Type B pancreatic cell (in vitro differentiated cells): Measurements from ENCODE around the gene FAAP100. TPM values are rescaled to one million over a fixed set of nuclear protein-coding genes. Genes with fewer than 3 reads are reported as not detected.

Experiments
- DNase-seq: peaks from one replicate; pipeline ENCODE4 v3.0.0; 2021; ENCODE audit warnings: mixed read lengths; ENCODE audit not compliant: unreplicated experiment; ENCODE audit errors: extremely low spot score
- H3K27ac Mint-ChIP-seq: 2 replicates; pipeline ENCODE4 v1.8.0; 2021; ENCODE audit warnings: mild to moderate bottlenecking, mixed read lengths
- H3K27me3 Mint-ChIP-seq: 2 replicates; pipeline ENCODE4 v1.8.0; 2021; ENCODE audit warnings: mixed read lengths
- H3K36me3 Mint-ChIP-seq: 2 replicates; pipeline ENCODE4 v1.8.0; 2021; ENCODE audit warnings: mixed read lengths
- H3K4me1 Mint-ChIP-seq: one replicate; pipeline ENCODE4 v1.8.0; 2021; ENCODE audit warnings: mixed read lengths; ENCODE audit not compliant: unreplicated experiment
- H3K4me3 Mint-ChIP-seq: 2 replicates; pipeline ENCODE4 v1.8.0; 2021; ENCODE audit warnings: mild to moderate bottlenecking, mixed read lengths
- H3K9me3 Mint-ChIP-seq: 2 replicates; pipeline ENCODE4 v1.8.0; 2021; ENCODE audit warnings: mixed read lengths
- CTCF ChIP-seq: fragments of 200-600 bp; sonication (generic); conservative IDR thresholded peaks from 2 replicates; pipeline ENCODE4 v1.5.0; 2021; ENCODE audit warnings: antibody characterized with exemption, mild to moderate bottlenecking
- total RNA-seq: library from RNA; stranded (reverse); gene quantifications from 2 replicates; pipeline ENCODE4 v1.2.1, GENCODE V29; 2021; ENCODE audit warnings: low replicate concordance

Gene FAAP100
- total RNA-seq, 1 donor from 2014 or later, result 44.7 TPM

- H3K36me3 Mint-ChIP-seq, result peaks cover 14% of the 10 kb centered on the region
- H3K27ac Mint-ChIP-seq, result no peak overlapping the region
- peaks cover 6% of the 10 kb centered on the region for H3K4me1 Mint-ChIP-seq
- DNase-seq, result no peak
- H3K4me3 Mint-ChIP-seq, result no peak overlapping the region
- no peaks in the 10 kb centered on the region for H3K9me3 Mint-ChIP-seq
- no peak for TF ChIP-seq CTCF
- H3K27me3 Mint-ChIP-seq, result no peaks in the 10 kb centered on the region
Observed at GRCh38 chr17:81569986-81570514, 17.9 kb upstream of the FAAP100 start.

- no peaks in the 10 kb centered on the region for H3K27me3 Mint-ChIP-seq
- H3K4me3 Mint-ChIP-seq, result no peak overlapping the region
- no peak for DNase-seq
- H3K27ac Mint-ChIP-seq, result no peak overlapping the region
- no peaks in the 10 kb centered on the region for H3K4me1 Mint-ChIP-seq
- H3K9me3 Mint-ChIP-seq, result no peaks in the 10 kb centered on the region
- H3K36me3 Mint-ChIP-seq, result peaks cover 9% of the 10 kb centered on the region
- TF ChIP-seq CTCF, result no peak
Observed at GRCh38 chr17:81568416-81568815, 16.3 kb upstream of the FAAP100 start.

GRCh38 chr17:81567191-81567590 lies 15.0 kb upstream of the FAAP100 start:
- H3K27ac Mint-ChIP-seq, result no peak overlapping the region
- no peaks in the 10 kb centered on the region for H3K9me3 Mint-ChIP-seq
- no peak for DNase-seq
- H3K36me3 Mint-ChIP-seq, result peaks cover 4% of the 10 kb centered on the region
- H3K4me3 Mint-ChIP-seq, result no peak overlapping the region
- no peaks in the 10 kb centered on the region for H3K27me3 Mint-ChIP-seq
- H3K4me1 Mint-ChIP-seq, result no peaks in the 10 kb centered on the region
- TF ChIP-seq CTCF, result no peak

- Mint-ChIP-seq H3K27ac (peak overlapping the region; percentile 11), H3K4me1 (no peaks in the 10 kb centered on the region), H3K27me3 (no peaks in the 10 kb centered on the region), H3K9me3 (no peaks in the 10 kb centered on the region), H3K4me3 (no peak overlapping the region), H3K36me3 (peaks cover 4% of the 10 kb centered on the region)
- no peak for DNase-seq
- TF ChIP-seq CTCF, result no peak
Observed at GRCh38 chr17:81566461-81567126, 14.4 kb upstream of the FAAP100 start.

- Mint-ChIP-seq H3K27me3 (no peaks in the 10 kb centered on the region), H3K36me3 (no peaks in the 10 kb centered on the region), H3K4me3 (no peak overlapping the region), H3K4me1 (no peaks in the 10 kb centered on the region), H3K9me3 (no peaks in the 10 kb centered on the region), H3K27ac (no peak overlapping the region)
- DNase-seq, result no peak
- no peak for TF ChIP-seq CTCF
Observed at GRCh38 chr17:81565231-81565630, 13.1 kb upstream of the FAAP100 start.
